HTR-8/SVneo (cell line): ENCODE measurements around the gene FAM120A.
"Not testable (repeated sequence)": the region's sequence is repeated elsewhere in the genome, so short reads cannot be mapped to it uniquely, and the experiment has no call there.

Experiments used
- DNase-seq: peaks from one replicate; pipeline ENCODE4 v3.0.0; 2011; ENCODE audit warnings: low spot score, mixed read lengths; ENCODE audit not compliant: insufficient read length
- FAIRE-seq: peaks from 2 replicates; lab custom pipeline; 2011; peaks lifted over from hg19 to GRCh38; lab: Jason Lieb, UNC

Gene FAM120A

DNA sequence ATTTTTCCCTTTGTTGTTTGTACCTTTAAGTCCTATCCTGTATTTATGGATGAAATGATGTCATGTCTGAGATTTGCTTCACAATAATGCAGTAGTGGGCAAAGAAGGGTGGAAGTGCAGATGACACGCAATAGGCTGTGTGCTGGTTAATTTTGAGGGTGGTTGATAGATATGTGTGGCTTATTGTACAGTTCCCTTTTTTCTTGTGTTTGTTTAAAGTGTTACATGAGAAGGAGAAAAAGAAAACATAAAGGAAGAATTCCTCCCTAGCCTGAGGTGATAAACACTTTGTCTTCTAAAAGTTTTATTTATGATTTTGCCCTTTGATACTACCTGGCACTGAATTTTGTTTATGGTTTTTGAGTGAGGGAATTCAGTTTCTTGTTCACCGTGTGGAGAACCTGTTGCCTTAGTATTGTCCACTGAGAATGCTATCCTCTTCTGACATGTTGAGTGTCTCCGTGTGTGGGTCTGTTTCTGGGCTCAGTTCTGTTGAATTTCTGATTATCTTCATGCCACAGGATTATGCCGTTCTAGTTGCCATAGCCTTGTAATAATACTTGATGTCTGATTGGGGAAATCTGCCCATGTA is 54.2 kb downstream of the FAM120A start:
- DNase-seq (no peak), FAIRE-seq (no peak)

DNA sequence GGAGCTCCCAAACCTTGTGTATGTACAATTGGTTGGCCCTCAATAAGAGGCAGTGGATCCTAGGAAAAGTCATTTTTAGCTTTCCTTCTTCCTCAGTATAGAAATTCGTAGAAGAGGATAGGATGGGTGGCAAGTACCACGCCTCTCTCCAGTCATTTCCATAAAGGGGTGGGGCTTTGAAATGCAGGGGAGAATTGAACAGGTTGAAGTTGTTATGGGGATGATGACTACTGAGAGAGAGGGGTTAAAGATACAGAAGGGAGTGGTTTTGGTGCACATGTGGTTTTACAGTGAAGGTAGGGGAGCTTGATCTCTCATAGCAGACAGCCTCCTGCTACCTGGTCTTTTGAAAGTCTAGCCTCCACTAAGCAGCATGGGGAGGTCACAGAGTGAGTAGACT is 56.3 kb downstream of the FAM120A start:
- DNase-seq, result no peak
- no peak for FAIRE-seq

GRCh38 chr9:93508207-93508606 is 56.7 kb downstream of the FAM120A start:
- FAIRE-seq (no peak), DNase-seq (no peak)

GRCh38 chr9:93509084-93509483 is 57.6 kb downstream of the FAM120A start:
- DNase-seq, result no peak
- FAIRE-seq, result no peak

- no peak for DNase-seq
- no peak for FAIRE-seq
Observed at GRCh38 chr9:93510041-93510440, 58.6 kb downstream of the FAM120A start.

GRCh38 chr9:93511228-93511627 is 59.7 kb downstream of the FAM120A start:
- FAIRE-seq, DNase-seq: not testable (repeated sequence)

DNA sequence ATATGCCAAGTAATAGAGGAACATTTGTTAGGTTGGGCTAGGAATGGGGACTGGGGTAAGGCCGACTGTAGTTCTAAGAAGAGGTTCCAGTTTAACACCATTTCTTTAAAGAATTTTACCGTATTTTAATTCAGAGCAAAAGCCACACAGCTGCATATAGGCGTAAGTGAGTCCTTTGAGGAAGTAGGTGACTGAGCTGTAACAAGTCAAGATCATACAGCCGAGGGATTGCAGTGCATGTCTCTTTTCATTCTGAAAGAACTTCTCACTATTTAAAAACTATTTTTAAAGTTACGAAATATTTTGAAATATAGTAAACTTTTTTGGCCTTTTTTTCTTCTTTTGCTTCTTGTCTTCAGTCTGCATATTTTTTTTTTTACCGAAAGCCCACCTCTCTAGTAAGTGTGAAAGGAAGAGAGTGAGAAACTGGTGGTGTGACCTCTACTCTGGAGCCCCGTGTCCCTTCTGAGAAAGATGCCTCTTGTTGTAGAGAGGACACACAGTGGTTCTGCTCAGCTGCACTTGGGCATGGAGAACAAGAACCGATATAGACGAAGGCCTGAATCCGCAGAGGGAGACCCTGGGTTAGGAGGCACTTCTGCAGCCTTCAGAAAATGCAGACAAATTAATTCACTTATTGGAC is 60.8 kb downstream of the FAM120A start:
- DNase-seq, FAIRE-seq: not testable (repeated sequence)

DNA sequence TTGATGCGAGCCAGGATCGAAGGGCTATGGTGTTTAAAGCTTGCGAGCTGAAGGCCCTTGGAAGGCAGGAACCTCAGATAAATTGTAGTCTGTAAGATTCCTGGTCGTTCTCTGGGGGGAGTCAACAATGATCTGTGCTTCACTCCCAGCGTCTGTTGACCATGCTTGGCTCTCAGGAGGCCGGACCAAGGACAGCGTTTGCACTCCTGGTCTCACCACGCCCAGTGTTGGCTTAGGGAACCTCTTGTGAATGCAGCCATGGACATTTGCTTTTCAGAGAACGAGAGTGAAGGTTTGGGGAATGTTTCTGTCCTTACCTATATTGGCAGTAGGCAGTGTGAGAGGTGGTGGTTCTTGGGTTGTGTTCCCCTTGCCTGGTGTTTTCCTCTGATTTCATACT is 62.1 kb downstream of the FAM120A start:
- FAIRE-seq, result no peak
- DNase-seq, result no peak

DNA sequence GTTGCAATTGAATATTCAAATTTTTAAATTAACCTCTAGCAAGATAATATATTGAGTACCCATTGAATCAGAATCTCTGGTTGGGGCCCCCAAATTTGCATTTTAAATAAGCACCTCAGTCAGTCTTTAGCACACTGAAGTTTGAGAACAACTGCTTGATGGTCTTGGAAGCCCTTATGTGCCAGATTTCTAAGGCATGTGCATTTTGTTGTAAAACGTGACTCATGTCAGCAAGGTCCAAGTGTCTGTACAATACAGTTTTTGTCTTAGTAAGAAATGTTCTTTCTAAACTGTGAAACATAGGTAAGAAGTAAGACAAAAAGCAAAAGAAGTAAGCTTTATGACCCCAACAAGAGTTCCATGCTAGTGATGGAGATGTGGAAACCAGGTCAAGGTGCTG is 65.8 kb downstream of the FAM120A start:
- DNase-seq (no peak), FAIRE-seq (no peak)

GRCh38 chr9:93520523-93520922 is 69.0 kb downstream of the FAM120A start:
- DNase-seq (no peak), FAIRE-seq (no peak)

DNA sequence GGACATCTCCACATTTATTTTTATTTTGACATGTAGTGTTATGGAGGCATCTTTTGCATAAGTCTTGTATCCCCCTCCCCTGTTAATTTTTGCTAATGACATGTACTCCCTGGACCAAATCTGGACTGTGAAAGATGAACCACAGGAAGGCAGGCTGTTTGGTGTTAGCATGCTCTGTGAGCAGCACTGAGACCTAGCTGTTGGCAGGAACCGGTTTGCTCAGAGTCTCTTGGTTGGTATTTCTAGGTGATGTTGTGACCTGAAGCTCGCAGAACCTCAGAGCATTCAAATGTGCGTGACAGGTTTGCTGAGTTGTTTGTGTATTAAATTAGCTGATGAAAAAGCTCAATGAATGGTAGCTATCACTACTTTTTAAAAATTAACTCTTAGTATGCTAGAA is 71.3 kb downstream of the FAM120A start:
- no peak for FAIRE-seq

GRCh38 chr9:93523518-93524144 is 72.1 kb downstream of the FAM120A start:
- FAIRE-seq (no peak), DNase-seq (no peak)

More for the DNA sequence above, 71.3 kb downstream of the FAM120A start:
- no peak for DNase-seq

GRCh38 chr9:93525476-93525875 is 74.0 kb downstream of the FAM120A start:
- no peak for FAIRE-seq
- no peak for DNase-seq

GRCh38 chr9:93531374-93531773 is 79.9 kb downstream of the FAM120A start:
- no peak for DNase-seq
- no peak for FAIRE-seq

- no peak for FAIRE-seq
Observed at GRCh38 chr9:93532141-93532540, 80.7 kb downstream of the FAM120A start.

DNA sequence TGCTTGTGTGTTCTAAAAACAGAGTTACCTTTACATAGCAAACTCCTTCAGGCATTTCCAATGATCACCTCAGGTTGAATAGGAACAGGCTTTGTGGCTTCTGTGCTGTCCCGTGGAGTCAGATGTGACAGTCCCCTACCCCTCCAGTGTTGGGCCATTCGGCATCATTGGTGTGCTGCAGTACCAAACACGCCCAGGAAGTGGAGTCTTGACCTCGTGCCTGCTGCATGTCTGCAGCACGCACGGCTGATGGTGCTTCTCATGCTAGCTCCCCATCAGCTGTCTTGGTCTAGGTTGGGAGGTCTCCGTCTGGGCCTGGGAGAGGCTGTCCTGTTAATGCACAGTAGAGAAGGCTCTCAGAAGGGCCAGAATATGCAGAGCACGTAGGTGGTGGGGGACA is 82.4 kb downstream of the FAM120A start:
- no peak for DNase-seq
- no peak for FAIRE-seq

More at GRCh38 chr9:93532141-93532540, 80.7 kb downstream of the FAM120A start:
- DNase-seq, result no peak

DNA sequence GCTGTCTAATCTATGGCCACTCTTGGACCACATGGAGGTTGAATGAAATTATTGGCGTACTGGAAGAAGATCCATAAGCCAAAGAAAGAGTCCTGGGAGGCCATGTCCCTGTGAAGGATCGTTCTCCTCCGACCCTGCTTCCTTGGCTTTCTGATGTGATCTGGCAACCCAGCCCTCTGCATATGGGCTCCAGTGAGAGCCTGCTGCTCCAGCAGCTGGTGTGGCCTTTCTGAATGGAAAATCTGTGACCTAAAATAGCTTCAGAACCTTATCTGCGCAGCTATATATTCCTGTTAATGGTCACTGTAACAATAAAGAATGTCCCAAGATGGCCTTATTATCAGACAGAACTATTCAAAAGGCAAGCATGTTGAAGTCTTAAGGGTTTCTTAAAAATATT is 84.7 kb downstream of the FAM120A start:
- FAIRE-seq, result no peak

DNA sequence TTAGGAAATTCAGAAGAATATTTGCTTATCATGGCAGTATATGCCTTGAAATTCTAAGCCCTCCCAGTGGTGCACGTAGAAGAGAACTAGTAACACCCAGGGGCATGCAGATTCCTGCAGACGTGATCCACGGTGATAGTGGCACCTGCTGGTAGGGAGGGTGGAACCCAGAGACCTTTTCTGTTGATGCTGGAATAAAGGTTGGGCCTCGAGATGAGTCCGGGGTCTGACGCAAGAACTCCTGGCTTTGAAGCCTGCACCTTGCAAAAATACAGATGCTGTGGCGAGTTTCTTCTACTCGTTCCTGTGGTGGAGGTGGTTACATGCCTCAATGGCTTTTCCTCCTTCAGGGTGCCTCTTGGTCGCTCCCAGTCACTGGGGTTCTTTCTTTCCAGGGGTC is 85.4 kb downstream of the FAM120A start:
- FAIRE-seq (no peak), DNase-seq (no peak)

More for the DNA sequence above, 84.7 kb downstream of the FAM120A start:
- DNase-seq, result no peak

DNA sequence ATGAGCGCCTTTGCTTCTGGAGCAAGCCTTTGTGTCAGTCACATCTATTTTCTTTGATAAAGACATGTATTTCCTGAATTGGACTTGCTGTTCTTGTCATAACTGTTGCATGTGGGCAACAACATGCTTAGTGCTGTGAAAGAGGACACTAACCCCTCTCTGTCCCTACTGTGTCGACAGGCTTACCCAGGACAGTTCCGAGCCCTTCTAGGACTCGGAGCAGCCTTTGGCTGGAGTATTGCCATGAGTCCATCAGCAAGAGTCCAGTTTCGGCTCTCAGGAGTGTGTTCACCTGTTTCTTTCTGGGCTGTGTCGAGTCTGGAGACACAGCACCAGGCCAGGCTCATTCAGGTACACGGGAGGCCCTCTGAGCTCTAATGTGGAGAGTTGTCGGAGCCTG is 88.8 kb downstream of the FAM120A start:
- FAIRE-seq (no peak), DNase-seq (no peak)

- DNase-seq (no peak), FAIRE-seq (no peak)
Observed at GRCh38 chr9:93541005-93541404, 89.5 kb downstream of the FAM120A start.

GRCh38 chr9:93541581-93542349 is 90.3 kb downstream of the FAM120A start:
- no peak for FAIRE-seq

More at GRCh38 chr9:93541581-93542349, 90.3 kb downstream of the FAM120A start:
- DNase-seq, result no peak
